ENCODE results near the gene AMFR.
A peak's percentile ranks its signal among the peaks of the same experiment; 100 is the strongest.
"Not testable (repeated sequence)": the region's sequence is repeated elsewhere in the genome, so short reads cannot be mapped to it uniquely, and the experiment has no call there.

AMFR gene

GRCh38 chr16:56396724-56397123 is 28.6 kb downstream of the AMFR start:
- H3K18ac ChIP-seq (ENCODE audit: low read length); H3K4me3 ChIP-seq (ENCODE audit: low read depth, low read length); H2AFZ ChIP-seq (ENCODE audit: insufficient read depth, low read length, poor library complexity); H2BK12ac ChIP-seq (ENCODE audit: low read length); H3K27ac ChIP-seq (ENCODE audit: low read depth, low read length); H2BK5ac ChIP-seq (ENCODE audit: low read depth, low read length, poor library complexity); H3K4me2 ChIP-seq (ENCODE audit: low read length); H4K91ac ChIP-seq (ENCODE audit: low read depth, low read length); H3K9ac ChIP-seq (ENCODE audit: low read length); H3K9me3 ChIP-seq (ENCODE audit: insufficient read depth, low read depth, low read length); H3K14ac ChIP-seq (ENCODE audit: low read length); H3K36me3 ChIP-seq (ENCODE audit: control insufficient read depth in 1 of 2, insufficient read depth in 2 of 2, low read length in 2 of 2); H3K4ac ChIP-seq (ENCODE audit: low read depth, low read length); H4K8ac ChIP-seq (ENCODE audit: low read depth, low read length); H2BK120ac ChIP-seq (ENCODE audit: insufficient read depth, low read length, poor library complexity); H2AK5ac ChIP-seq (ENCODE audit: low read length); DNase-seq; H3K79me2 ChIP-seq (ENCODE audit: control insufficient read depth, insufficient read depth, low read length, poor library complexity); H3K4me1 ChIP-seq (ENCODE audit: control insufficient read depth in 1 of 2, insufficient read depth in 2 of 2, low read length in 2 of 2); H4K12ac ChIP-seq (ENCODE audit: low read depth, low read length); H3K79me1 ChIP-seq (ENCODE audit: low read length); H3K23ac ChIP-seq (ENCODE audit: low read length); H3K27me3 ChIP-seq (ENCODE audit: insufficient read depth, low read length): not testable (repeated sequence)
- no CpG with 5 or more reads among the region's 3 CpGs for WGBS (ENCODE audit: extremely low coverage, insufficient coverage, insufficient read length)

DNA sequence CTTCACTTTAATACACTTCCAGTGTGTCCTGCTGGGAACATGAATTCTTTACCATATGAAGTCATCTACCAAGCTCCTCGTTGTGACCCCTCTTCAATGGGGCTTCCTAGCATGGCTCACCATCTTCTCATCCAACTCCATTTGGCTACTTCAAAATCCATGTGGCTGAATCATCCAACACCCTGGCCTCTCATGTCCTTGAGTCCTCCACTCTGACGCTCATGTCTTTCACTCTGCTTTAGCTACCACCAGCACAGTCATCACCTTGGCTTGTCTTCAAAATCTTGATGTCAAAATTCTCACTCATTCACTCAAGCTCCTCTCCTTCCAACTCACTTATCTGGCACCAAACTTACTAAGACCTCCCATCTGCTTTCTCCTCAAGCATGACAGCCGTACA is 35.8 kb downstream of the AMFR start:
- no peak overlapping the region for H3K4me2 ChIP-seq (ENCODE audit: low read length)
- peaks cover 11 to 20% of the 10 kb centered on the region in 2 experiments for H3K36me3 ChIP-seq (ENCODE audit: control insufficient read depth in 1 of 2, insufficient read depth in 2 of 2, low read length in 2 of 2)
- H2BK120ac ChIP-seq (ENCODE audit: insufficient read depth, low read length, poor library complexity) = no peak overlapping the region
- no peak overlapping the region for H3K18ac ChIP-seq (ENCODE audit: low read length)
- no peaks in the 10 kb centered on the region for H3K4me1 ChIP-seq (ENCODE audit: control insufficient read depth in 1 of 2, insufficient read depth in 2 of 2, low read length in 2 of 2)
- no peak overlapping the region for H3K27ac ChIP-seq (ENCODE audit: low read depth, low read length)
- H2BK12ac ChIP-seq (ENCODE audit: low read length) = no peak overlapping the region
- no peak overlapping the region for H3K23ac ChIP-seq (ENCODE audit: low read length)
- no peaks in the 10 kb centered on the region for H3K79me1 ChIP-seq (ENCODE audit: low read length)
- no peaks in the 10 kb centered on the region for H3K9me3 ChIP-seq (ENCODE audit: insufficient read depth, low read depth, low read length)
- peak; percentile 80 to 85 for DNase-seq
- no peak overlapping the region for H3K9ac ChIP-seq (ENCODE audit: low read length)
- H3K79me2 ChIP-seq (ENCODE audit: control insufficient read depth, insufficient read depth, low read length, poor library complexity) = no peaks in the 10 kb centered on the region
- no peak overlapping the region for H3K14ac ChIP-seq (ENCODE audit: low read length)
- no peak overlapping the region for H3K4ac ChIP-seq (ENCODE audit: low read depth, low read length)
- no peak overlapping the region for H4K12ac ChIP-seq (ENCODE audit: low read depth, low read length)
- H2AFZ ChIP-seq (ENCODE audit: insufficient read depth, low read length, poor library complexity) = no peak overlapping the region
- no peak overlapping the region for H2BK5ac ChIP-seq (ENCODE audit: low read depth, low read length, poor library complexity)
- H4K8ac ChIP-seq (ENCODE audit: low read depth, low read length) = no peak overlapping the region
- H2AK5ac ChIP-seq (ENCODE audit: low read length) = no peak overlapping the region
- no peak overlapping the region for H3K4me3 ChIP-seq (ENCODE audit: low read depth, low read length)
- H3K27me3 ChIP-seq (ENCODE audit: insufficient read depth, low read length) = no peaks in the 10 kb centered on the region
- WGBS (ENCODE audit: extremely low coverage, insufficient coverage, insufficient read length) = no CpG with 5 or more reads among the region's 3 CpGs
- H4K91ac ChIP-seq (ENCODE audit: low read depth, low read length) = no peak overlapping the region

GRCh38 chr16:56388209-56388608 is 37.1 kb downstream of the AMFR start:
- no peak overlapping the region for H4K91ac ChIP-seq (ENCODE audit: low read depth, low read length)
- no peak overlapping the region for H4K8ac ChIP-seq (ENCODE audit: low read depth, low read length)

GRCh38 chr16:56387396-56387795 is 37.9 kb downstream of the AMFR start:
- H3K27ac ChIP-seq (ENCODE audit: low read depth, low read length) = no peak overlapping the region

More at GRCh38 chr16:56388209-56388608, 37.1 kb downstream of the AMFR start:
- H3K4ac ChIP-seq (ENCODE audit: low read depth, low read length) = no peak overlapping the region
- no peaks in the 10 kb centered on the region for H3K9me3 ChIP-seq (ENCODE audit: insufficient read depth, low read depth, low read length)
- H3K14ac ChIP-seq (ENCODE audit: low read length) = no peak overlapping the region
- no peak overlapping the region for H3K9ac ChIP-seq (ENCODE audit: low read length)
- H3K27ac ChIP-seq (ENCODE audit: low read depth, low read length) = no peak overlapping the region
- H3K4me3 ChIP-seq (ENCODE audit: low read depth, low read length) = no peak overlapping the region
- H2AK5ac ChIP-seq (ENCODE audit: low read length) = no peak overlapping the region
- peaks cover 3 to 7% of the 10 kb centered on the region in 2 experiments for H3K4me1 ChIP-seq (ENCODE audit: control insufficient read depth in 1 of 2, insufficient read depth in 2 of 2, low read length in 2 of 2)
- peak in 1 of 2 donors; percentile 40 for DNase-seq
- no peak overlapping the region for H2BK120ac ChIP-seq (ENCODE audit: insufficient read depth, low read length, poor library complexity)
- no peaks in the 10 kb centered on the region for H3K79me2 ChIP-seq (ENCODE audit: control insufficient read depth, insufficient read depth, low read length, poor library complexity)
- H2AFZ ChIP-seq (ENCODE audit: insufficient read depth, low read length, poor library complexity) = no peak overlapping the region
- no peaks in the 10 kb centered on the region for H3K27me3 ChIP-seq (ENCODE audit: insufficient read depth, low read length)
- H2BK12ac ChIP-seq (ENCODE audit: low read length) = no peak overlapping the region
- H3K23ac ChIP-seq (ENCODE audit: low read length) = no peak overlapping the region
- H2BK5ac ChIP-seq (ENCODE audit: low read depth, low read length, poor library complexity) = no peak overlapping the region
- H4K12ac ChIP-seq (ENCODE audit: low read depth, low read length) = no peak overlapping the region
- H3K18ac ChIP-seq (ENCODE audit: low read length) = no peak overlapping the region
- no peak overlapping the region for H3K4me2 ChIP-seq (ENCODE audit: low read length)
- H3K79me1 ChIP-seq (ENCODE audit: low read length) = peaks cover 2% of the 10 kb centered on the region
- peaks cover 13 to 20% of the 10 kb centered on the region in 2 experiments for H3K36me3 ChIP-seq (ENCODE audit: control insufficient read depth in 1 of 2, insufficient read depth in 2 of 2, low read length in 2 of 2)

More at GRCh38 chr16:56387396-56387795, 37.9 kb downstream of the AMFR start:
- no peak overlapping the region for H4K8ac ChIP-seq (ENCODE audit: low read depth, low read length)
- H2AFZ ChIP-seq (ENCODE audit: insufficient read depth, low read length, poor library complexity) = no peak overlapping the region
- H3K36me3 ChIP-seq (ENCODE audit: control insufficient read depth in 1 of 2, insufficient read depth in 2 of 2, low read length in 2 of 2) = peaks cover 13 to 20% of the 10 kb centered on the region in 2 experiments
- H2BK5ac ChIP-seq (ENCODE audit: low read depth, low read length, poor library complexity) = no peak overlapping the region
- no peak overlapping the region for H3K9ac ChIP-seq (ENCODE audit: low read length)
- H3K4me1 ChIP-seq (ENCODE audit: control insufficient read depth in 1 of 2, insufficient read depth in 2 of 2, low read length in 2 of 2) = peaks cover 6 to 10% of the 10 kb centered on the region in 2 experiments
- no peaks in the 10 kb centered on the region for H3K79me2 ChIP-seq (ENCODE audit: control insufficient read depth, insufficient read depth, low read length, poor library complexity)
- no peak overlapping the region for H3K4ac ChIP-seq (ENCODE audit: low read depth, low read length)
- no peaks in the 10 kb centered on the region for H3K9me3 ChIP-seq (ENCODE audit: insufficient read depth, low read depth, low read length)
- no peak overlapping the region for H4K12ac ChIP-seq (ENCODE audit: low read depth, low read length)
- peaks cover 3% of the 10 kb centered on the region for H3K79me1 ChIP-seq (ENCODE audit: low read length)
- no peak overlapping the region for H3K4me2 ChIP-seq (ENCODE audit: low read length)
- no peak overlapping the region for H2BK120ac ChIP-seq (ENCODE audit: insufficient read depth, low read length, poor library complexity)
- no peak overlapping the region for H3K23ac ChIP-seq (ENCODE audit: low read length)
- no peak for DNase-seq
- H3K18ac ChIP-seq (ENCODE audit: low read length) = no peak overlapping the region
- no peak overlapping the region for H2BK12ac ChIP-seq (ENCODE audit: low read length)
- H3K14ac ChIP-seq (ENCODE audit: low read length) = no peak overlapping the region
- H3K4me3 ChIP-seq (ENCODE audit: low read depth, low read length) = no peak overlapping the region
- no peaks in the 10 kb centered on the region for H3K27me3 ChIP-seq (ENCODE audit: insufficient read depth, low read length)
- no peak overlapping the region for H2AK5ac ChIP-seq (ENCODE audit: low read length)
- no peak overlapping the region for H4K91ac ChIP-seq (ENCODE audit: low read depth, low read length)
- no CpG with 5 or more reads among the region's 3 CpGs for WGBS (ENCODE audit: extremely low coverage, insufficient coverage, insufficient read length)
